Peyer's patch (tissue), 4 donors: ENCODE data around the gene CCDC196.

Experiments
- CTCF ChIP-seq, 6 experiments: fragments of 450-650 bp in 4 of 6; fragments of 200-600 bp in 2 of 6; sonication (generic) in 1 of 6; IDR thresholded peaks; one replicate each; pipeline ENCODE4 v1.5.1; 2017 to 2019; ENCODE audit warnings: antibody characterized with exemption in 6 of 6, mild to moderate bottlenecking in 3 of 6, moderate library complexity in 1 of 6
- POLR2A ChIP-seq, 2 donors: fragments of 450-650 bp; IDR thresholded peaks; one replicate each; pipeline ENCODE4 v1.5.1; 2017; ENCODE audit warnings: antibody characterized with exemption in 2 of 2, mild to moderate bottlenecking in 2 of 2, moderate library complexity in 2 of 2

GRCh38 chr14:66501592-66501991 lies 15.4 kb downstream of the CCDC196 start:
- TF ChIP-seq CTCF (IDR thresholded peaks at IDR 0.05) (no peak), POLR2A (IDR thresholded peaks at IDR 0.05) (no peak)
